Upper lobe of left lung (tissue), 6 donors: ENCODE data around the gene ADGRD1. TPM values are rescaled to one million over a fixed set of nuclear protein-coding genes. Genes with fewer than 3 reads are reported as not detected.

Source experiments
- ATAC-seq, 2 donors: fragments of 200-7000 bp; cut with Tn5 transposase; one replicate each; pipeline ENCODE4 v1.9.1; 2022; ENCODE audit warnings: mild to moderate bottlenecking in 2 of 2, moderate library complexity in 2 of 2; ENCODE audit not compliant: low FRiP score in 2 of 2
- DNase-seq, 2 donors: peaks; one replicate each; pipeline ENCODE4 v3.0.0-alpha.2; 2019 to 2020
- H3K27ac ChIP-seq, 4 donors: fragments of 200-600 bp; sonication (generic); one replicate each; pipeline ENCODE4 v1.5.1; 2016 to 2019
- H3K27me3 ChIP-seq, 4 donors: fragments of 200-600 bp; sonication (generic); one replicate each; pipeline ENCODE4 v1.5.1; 2017 to 2019
- H3K36me3 ChIP-seq, 4 donors: fragments of 200-600 bp; sonication (generic); one replicate each; pipeline ENCODE4 v1.5.1; 2016 to 2019
- H3K4me1 ChIP-seq, 4 donors: fragments of 200-600 bp; sonication (generic); one replicate each; pipeline ENCODE4 v1.5.1; 2018 to 2019
- H3K4me3 ChIP-seq, 4 donors: fragments of 200-600 bp; sonication (generic); one replicate each; pipeline ENCODE4 v1.5.1; 2017 to 2019; ENCODE audit warnings: mild to moderate bottlenecking in 2 of 4, moderate library complexity in 1 of 4
- H3K9me3 ChIP-seq, 4 donors: fragments of 200-600 bp; sonication (generic); one replicate each; pipeline ENCODE4 v1.5.1; 2018 to 2019
- CTCF ChIP-seq, 6 experiments: fragments of 450-650 bp in 4 of 6; fragments of 200-600 bp in 2 of 6; sonication (generic) in 2 of 6; IDR thresholded peaks; one replicate each; pipeline ENCODE4 v1.5.1; 2016 to 2019; ENCODE audit warnings: antibody characterized with exemption in 6 of 6
- EP300 ChIP-seq, 4 donors: sonication (generic); formaldehyde crosslinking; IDR thresholded peaks; one replicate each; pipeline ENCODE4 v1.5.1; 2017; ENCODE audit warnings: antibody characterized with exemption in 4 of 4, control low read depth in 2 of 4
- POLR2A ChIP-seq, 4 donors: fragments of 450-650 bp; IDR thresholded peaks; one replicate each; pipeline ENCODE4 v1.5.1; 2016 to 2017; ENCODE audit warnings: antibody characterized with exemption in 4 of 4, mild to moderate bottlenecking in 2 of 4
- POLR2AphosphoS5 ChIP-seq, 2 donors: sonication (generic); formaldehyde crosslinking; IDR thresholded peaks; one replicate each; pipeline ENCODE4 v1.5.1; 2017; ENCODE audit warnings: antibody characterized with exemption in 2 of 2
- WGBS, 2 donors: methylation state at CpG; one replicate each; pipeline ENCODE4 v1.1.5; 2017 to 2018; 5-methylcytosine and 5-hydroxymethylcytosine counted together
- total RNA-seq, 6 donors: library from RNA; depleted of rRNA in 4 of 6; stranded (reverse); fragments of >200 nt in 4 of 6; gene quantifications; one replicate each; pipeline versions ENCODE4 v1.1.0 to v1.2.1, GENCODE V29; 2016 to 2021
- donor health status: DM: no; HTN: no; CAD: no; lungs with moderate emphysema.
- donor health status: DM: no; HTN: yes; CAD: no; lungs with severe emphysema.

The ADGRD1 gene
- total RNA-seq, 6 donors from 2014 or later = 84.2 to 124 (median 94.7) TPM

- ATAC-seq (no peak), DNase-seq (peak in 1 of 2 donors; percentile 77)
- Histone ChIP-seq H3K36me3 (peaks cover 0 to 9% (median 1%) of the 10 kb centered on the region in 4 donors), H3K27me3 (no peaks in the 10 kb centered on the region), H3K9me3 (no peaks in the 10 kb centered on the region), H3K27ac (no peak overlapping the region), H3K4me1 (peaks cover 0 to 6% (median 2%) of the 10 kb centered on the region in 4 donors), H3K4me3 (no peak overlapping the region)
- no peak for TF ChIP-seq POLR2A (IDR thresholded peaks at IDR 0.05)
- TF ChIP-seq POLR2AphosphoS5 (IDR thresholded peaks at IDR 0.05) = no peak
- no peak for TF ChIP-seq EP300 (IDR thresholded peaks at IDR 0.05)
- TF ChIP-seq CTCF (IDR thresholded peaks at IDR 0.05) = no peak
- 80 to 91% methylated on average over 2 to 16 of the region's 16 CpGs for WGBS, 2 donors
Observed at GRCh38 chr12:131033486-131033885, 79.8 kb downstream of the ADGRD1 start.

- Histone ChIP-seq H3K4me1 (peaks cover 0 to 6% (median 2%) of the 10 kb centered on the region in 4 donors), H3K9me3 (no peaks in the 10 kb centered on the region), H3K4me3 (no peak overlapping the region), H3K36me3 (peaks cover 0 to 9% (median 1%) of the 10 kb centered on the region in 4 donors), H3K27ac (peak overlapping the region in 2 of 4 donors; percentile 39 to 44), H3K27me3 (no peaks in the 10 kb centered on the region)
- ATAC-seq = no peak
- TF ChIP-seq EP300 (IDR thresholded peaks at IDR 0.05) (no peak), POLR2A (IDR thresholded peaks at IDR 0.05) (no peak), CTCF (IDR thresholded peaks at IDR 0.05) (no peak), POLR2AphosphoS5 (IDR thresholded peaks at IDR 0.05) (no peak)
- peak in 1 of 2 donors; percentile 74 for DNase-seq
- 87 to 89% methylated on average over 27 to 30 of the region's 30 CpGs for WGBS, 2 donors
Observed at GRCh38 chr12:131033886-131034482, 80.3 kb downstream of the ADGRD1 start.

- DNase-seq (peak in 1 of 2 donors; percentile 49), ATAC-seq (peak; percentile 19 to 34)
- Histone ChIP-seq H3K4me3 (no peak overlapping the region), H3K9me3 (no peaks in the 10 kb centered on the region), H3K27ac (peak overlapping the region in 2 of 4 donors; percentile 39 to 44), H3K4me1 (no peaks in the 10 kb centered on the region), H3K27me3 (no peaks in the 10 kb centered on the region), H3K36me3 (peaks cover 0 to 9% (median 1%) of the 10 kb centered on the region in 4 donors)
- 69 to 70% methylated on average over 15 of the region's 15 CpGs for WGBS, 2 donors
- no peak for TF ChIP-seq POLR2A (IDR thresholded peaks at IDR 0.05)
- peak in 1 of 2 donors; percentile 36 for TF ChIP-seq POLR2AphosphoS5 (IDR thresholded peaks at IDR 0.05)
Observed at GRCh38 chr12:131034631-131035244, 81.0 kb downstream of the ADGRD1 start.

- DNase-seq = peak; percentile 73 to 83
- no peaks in the 10 kb centered on the region for H3K4me1 ChIP-seq
- peak overlapping the region in 2 of 4 donors; percentile 39 to 44 for H3K27ac ChIP-seq
- H3K9me3 ChIP-seq = no peaks in the 10 kb centered on the region
- no peaks in the 10 kb centered on the region for H3K27me3 ChIP-seq
- peaks cover 0 to 9% (median 1%) of the 10 kb centered on the region in 4 donors for H3K36me3 ChIP-seq
- TF ChIP-seq POLR2A (IDR thresholded peaks at IDR 0.05) (no peak), CTCF (IDR thresholded peaks at IDR 0.05) (no peak), EP300 (IDR thresholded peaks at IDR 0.05) (no peak), POLR2AphosphoS5 (IDR thresholded peaks at IDR 0.05) (no peak)
- H3K4me3 ChIP-seq = no peak overlapping the region
- ATAC-seq = peak in 1 of 2 donors; percentile 7
- 71 to 76% methylated on average over 14 to 18 of the region's 18 CpGs for WGBS, 2 donors
Observed at GRCh38 chr12:131035245-131035681, 81.6 kb downstream of the ADGRD1 start.

- ATAC-seq (no peak), DNase-seq (no peak)
- no peak overlapping the region for H3K27ac ChIP-seq
- H3K36me3 ChIP-seq = peaks cover 0 to 5% (median 1%) of the 10 kb centered on the region in 4 donors
- 95 to 96% methylated on average over 9 to 11 of the region's 11 CpGs for WGBS, 2 donors
- no peak overlapping the region for H3K4me3 ChIP-seq
- H3K27me3 ChIP-seq = no peaks in the 10 kb centered on the region
- no peak for TF ChIP-seq CTCF (IDR thresholded peaks at IDR 0.05)
- no peak for TF ChIP-seq POLR2AphosphoS5 (IDR thresholded peaks at IDR 0.05)
- TF ChIP-seq POLR2A (IDR thresholded peaks at IDR 0.05) = no peak
- TF ChIP-seq EP300 (IDR thresholded peaks at IDR 0.05) = no peak
- no peaks in the 10 kb centered on the region for H3K9me3 ChIP-seq
- no peaks in the 10 kb centered on the region for H3K4me1 ChIP-seq
Observed at GRCh38 chr12:131038159-131038558, 84.5 kb downstream of the ADGRD1 start.
